Islet of Langerhans (tissue), 1 donor: ENCODE measurements around the gene SPESP1.
"Not testable (repeated sequence)": the region's sequence is repeated elsewhere in the genome, so short reads cannot be mapped to it uniquely, and the experiment has no call there.

Source experiments
- FAIRE-seq: peaks from one replicate; lab custom pipeline; 2011; peaks lifted over from hg19 to GRCh38; lab: Jason Lieb, UNC

SPESP1 gene

GRCh38 chr15:68963719-68964118 is 33.4 kb downstream of the SPESP1 start:
- FAIRE-seq, result not testable (repeated sequence)

- FAIRE-seq, result no peak
Observed at GRCh38 chr15:68966996-68967395, 36.7 kb downstream of the SPESP1 start.

- no peak for FAIRE-seq
Observed at GRCh38 chr15:68967948-68968347, 37.6 kb downstream of the SPESP1 start.

GRCh38 chr15:68969298-68969697 is 39.0 kb downstream of the SPESP1 start:
- no peak for FAIRE-seq

- FAIRE-seq, result no peak
Observed at GRCh38 chr15:68972201-68973065, 42.1 kb downstream of the SPESP1 start.

GRCh38 chr15:68975651-68976160 is 45.4 kb downstream of the SPESP1 start:
- not testable (repeated sequence) for FAIRE-seq

- FAIRE-seq, result not testable (repeated sequence)
Observed at GRCh38 chr15:68977426-68977825, 47.1 kb downstream of the SPESP1 start.

GRCh38 chr15:68979006-68979405 is 48.7 kb downstream of the SPESP1 start:
- no peak for FAIRE-seq

- FAIRE-seq, result no peak
Observed at GRCh38 chr15:68979816-68980215, 49.5 kb downstream of the SPESP1 start.

GRCh38 chr15:68980786-68981185 is 50.5 kb downstream of the SPESP1 start:
- FAIRE-seq, result no peak

GRCh38 chr15:68981941-68982340 is 51.6 kb downstream of the SPESP1 start:
- no peak for FAIRE-seq

GRCh38 chr15:68982976-68983563 is 52.7 kb downstream of the SPESP1 start:
- FAIRE-seq, result no peak

- FAIRE-seq, result no peak
Observed at GRCh38 chr15:68983961-68984481, 53.7 kb downstream of the SPESP1 start.

- FAIRE-seq, result no peak
Observed at GRCh38 chr15:68984586-68984985, 54.3 kb downstream of the SPESP1 start.

GRCh38 chr15:68985361-68985891 is 55.1 kb downstream of the SPESP1 start:
- no peak for FAIRE-seq

GRCh38 chr15:68986322-68986721 is 56.0 kb downstream of the SPESP1 start:
- no peak for FAIRE-seq

- no peak for FAIRE-seq
Observed at GRCh38 chr15:68987120-68987519, 56.8 kb downstream of the SPESP1 start.

- FAIRE-seq, result no peak
Observed at GRCh38 chr15:68987676-68988075, 57.4 kb downstream of the SPESP1 start.

GRCh38 chr15:68989541-68990230 is 59.4 kb downstream of the SPESP1 start:
- FAIRE-seq, result no peak

- no peak for FAIRE-seq
Observed at GRCh38 chr15:68990231-68990991, 60.1 kb downstream of the SPESP1 start.

- no peak for FAIRE-seq
Observed at GRCh38 chr15:68990992-68991500, 60.7 kb downstream of the SPESP1 start.
